ENCODE data around the gene INPP5A. TPM values are rescaled to one million over a fixed set of nuclear protein-coding genes. Genes with fewer than 3 reads are reported as not detected.
"Not testable (repeated sequence)": the region's sequence is repeated elsewhere in the genome, so short reads cannot be mapped to it uniquely, and the experiment has no call there.

Gene INPP5A
- total and polyA plus RNA-seq, 5 donors from 2014 or later = 0.66 to 21.3 (median 1.0) TPM

DNA sequence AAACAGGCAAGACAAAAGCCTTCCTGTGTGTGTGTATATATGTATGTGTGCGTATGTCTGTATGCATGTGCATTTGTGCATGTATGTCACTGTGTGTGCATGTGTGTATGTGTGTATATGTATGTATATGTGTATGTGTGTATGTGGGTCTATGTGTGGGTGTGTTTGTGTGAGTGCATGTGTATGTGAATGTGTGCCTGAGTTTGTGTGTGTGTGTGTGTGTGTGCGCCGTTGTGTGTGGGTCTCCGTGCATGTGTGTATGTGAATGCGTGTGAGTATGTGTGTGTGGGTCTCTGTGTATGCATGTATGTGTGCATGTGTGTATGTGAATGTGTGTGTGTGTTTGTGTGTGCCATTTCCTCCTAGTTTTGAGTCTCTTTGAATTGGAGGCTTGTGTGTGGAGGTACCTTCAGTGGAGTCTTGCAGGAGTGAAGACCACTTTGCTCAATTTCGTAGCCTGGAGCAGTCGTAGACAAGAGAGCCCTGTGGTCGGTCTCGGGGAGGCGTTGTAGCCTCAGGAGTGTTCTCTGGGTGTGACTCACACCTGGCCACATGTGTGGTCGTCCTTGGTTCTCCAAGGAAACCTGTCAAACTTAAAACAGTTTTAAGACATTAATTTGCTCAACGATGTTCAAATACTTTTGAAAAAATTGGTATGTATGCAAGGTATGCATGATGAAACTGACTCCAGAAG is 28.1 kb downstream of the INPP5A start:
- peaks cover 3% of the 10 kb centered on the region for H3K4me1 ChIP-seq (ENCODE audit: control insufficient read depth, insufficient read depth, low read length, poor library complexity, severe bottlenecking)
- H3K4me3 Mint-ChIP-seq = no peak overlapping the region

DNA sequence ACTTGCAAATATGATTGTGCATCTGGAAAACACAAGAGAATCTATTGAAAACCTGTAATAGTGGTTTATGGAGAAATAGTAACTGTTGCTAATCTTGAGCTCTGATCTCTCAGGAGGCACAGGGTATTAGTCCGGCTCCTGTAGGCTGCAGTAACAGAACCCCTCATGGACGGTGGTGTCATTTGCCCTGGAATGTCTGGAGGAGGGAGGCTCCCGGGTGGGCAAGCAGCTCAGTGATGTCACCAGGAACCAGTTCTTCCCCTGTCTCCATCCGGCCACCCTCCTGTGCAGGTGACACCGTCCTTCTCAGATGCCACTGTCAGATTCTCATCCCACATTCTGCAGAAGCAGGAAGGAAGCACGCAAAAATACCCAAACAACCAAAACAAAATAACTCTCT is 29.3 kb downstream of the INPP5A start:
- Histone ChIP-seq H3K27me3 (ENCODE audit: control insufficient read depth, insufficient read depth, low read length) (no peaks in the 10 kb centered on the region), H3K36me3 (ENCODE audit: control insufficient read depth, insufficient read depth, low read length) (no peaks in the 10 kb centered on the region), H3K9me3 (ENCODE audit: control insufficient read depth in 2 of 2, low read length in 2 of 2) (no peaks in the 10 kb centered on the region), H3K4me1 (ENCODE audit: control insufficient read depth, insufficient read depth, low read length, poor library complexity, severe bottlenecking) (peaks cover 14% of the 10 kb centered on the region), H3K27ac (ENCODE audit: insufficient read depth, low read length, poor library complexity, severe bottlenecking) (no peak overlapping the region), H3K4me3 (ENCODE audit: low read depth, low read length) (no peak overlapping the region)
- H3K36me3 Mint-ChIP-seq = no peaks in the 10 kb centered on the region
- no peaks in the 10 kb centered on the region for H3K9me3 Mint-ChIP-seq
- peaks cover 5 to 34% (median 12%) of the 10 kb centered on the region in 4 donors for H3K4me1 Mint-ChIP-seq
- H3K27me3 Mint-ChIP-seq = no peaks in the 10 kb centered on the region
- no peak for ATAC-seq (ENCODE audit: low read depth in 2 of 2)
- DNase-seq = no peak
- H3K4me3 Mint-ChIP-seq = no peak overlapping the region
- no peak overlapping the region for H3K27ac Mint-ChIP-seq

More for the DNA sequence above, 28.1 kb downstream of the INPP5A start:
- H3K9me3 Mint-ChIP-seq = peaks cover 0 to 2% (median 0%) of the 10 kb centered on the region in 7 donors
- Histone ChIP-seq H3K36me3 (ENCODE audit: control insufficient read depth, insufficient read depth, low read length) (no peaks in the 10 kb centered on the region), H3K9me3 (ENCODE audit: control insufficient read depth in 2 of 2, low read length in 2 of 2) (no peaks in the 10 kb centered on the region), H3K4me3 (ENCODE audit: low read depth, low read length) (no peak overlapping the region), H3K27me3 (ENCODE audit: control insufficient read depth, insufficient read depth, low read length) (no peaks in the 10 kb centered on the region), H3K27ac (ENCODE audit: insufficient read depth, low read length, poor library complexity, severe bottlenecking) (no peak overlapping the region)
- H3K36me3 Mint-ChIP-seq = no peaks in the 10 kb centered on the region
- peaks cover 5 to 44% (median 11%) of the 10 kb centered on the region in 4 donors for H3K4me1 Mint-ChIP-seq
- no peaks in the 10 kb centered on the region for H3K27me3 Mint-ChIP-seq
- ATAC-seq (ENCODE audit: low read depth in 2 of 2) (no peak), DNase-seq (no peak)
- H3K27ac Mint-ChIP-seq = peak overlapping the region in 1 of 3 donors; percentile 3

DNA sequence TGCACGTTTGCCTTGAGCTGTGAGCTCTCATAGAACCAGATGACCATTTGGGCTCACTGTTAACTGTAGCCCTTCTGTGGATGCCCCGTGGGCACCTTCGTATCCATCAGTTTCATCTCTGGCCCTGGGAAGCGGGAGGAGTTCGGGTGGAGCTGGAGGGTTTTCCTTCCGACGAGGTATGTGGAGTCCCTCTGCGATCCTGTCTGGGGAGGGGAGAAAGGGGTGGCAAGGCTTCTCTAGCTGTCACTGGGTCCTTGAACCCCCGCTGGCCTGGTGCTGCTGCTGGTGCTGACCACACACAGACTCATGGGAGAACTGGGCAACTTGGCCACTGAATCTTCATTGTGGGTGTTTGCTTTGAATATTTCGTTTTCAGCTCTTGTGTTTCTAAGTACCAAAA is 32.7 kb downstream of the INPP5A start:
- no peak overlapping the region for H3K4me3 ChIP-seq (ENCODE audit: low read depth, low read length)
- Mint-ChIP-seq H3K4me3 (peak overlapping the region in 2 of 4 donors; percentile 8 to 41), H3K4me1 (peaks cover 0 to 25% (median 8%) of the 10 kb centered on the region in 4 donors), H3K27ac (peak overlapping the region in 2 of 3 donors; percentile 49 to 85), H3K9me3 (no peaks in the 10 kb centered on the region), H3K27me3 (no peaks in the 10 kb centered on the region), H3K36me3 (no peaks in the 10 kb centered on the region)
- H3K36me3 ChIP-seq (ENCODE audit: control insufficient read depth, insufficient read depth, low read length) = no peaks in the 10 kb centered on the region
- ATAC-seq (ENCODE audit: low read depth in 2 of 2) (no peak), DNase-seq (no peak)
- H3K27me3 ChIP-seq (ENCODE audit: control insufficient read depth, insufficient read depth, low read length) = no peaks in the 10 kb centered on the region
- H3K9me3 ChIP-seq (ENCODE audit: control insufficient read depth in 2 of 2, low read length in 2 of 2) = no peaks in the 10 kb centered on the region
- peaks cover 21% of the 10 kb centered on the region for H3K4me1 ChIP-seq (ENCODE audit: control insufficient read depth, insufficient read depth, low read length, poor library complexity, severe bottlenecking)
- no peak overlapping the region for H3K27ac ChIP-seq (ENCODE audit: insufficient read depth, low read length, poor library complexity, severe bottlenecking)

DNA sequence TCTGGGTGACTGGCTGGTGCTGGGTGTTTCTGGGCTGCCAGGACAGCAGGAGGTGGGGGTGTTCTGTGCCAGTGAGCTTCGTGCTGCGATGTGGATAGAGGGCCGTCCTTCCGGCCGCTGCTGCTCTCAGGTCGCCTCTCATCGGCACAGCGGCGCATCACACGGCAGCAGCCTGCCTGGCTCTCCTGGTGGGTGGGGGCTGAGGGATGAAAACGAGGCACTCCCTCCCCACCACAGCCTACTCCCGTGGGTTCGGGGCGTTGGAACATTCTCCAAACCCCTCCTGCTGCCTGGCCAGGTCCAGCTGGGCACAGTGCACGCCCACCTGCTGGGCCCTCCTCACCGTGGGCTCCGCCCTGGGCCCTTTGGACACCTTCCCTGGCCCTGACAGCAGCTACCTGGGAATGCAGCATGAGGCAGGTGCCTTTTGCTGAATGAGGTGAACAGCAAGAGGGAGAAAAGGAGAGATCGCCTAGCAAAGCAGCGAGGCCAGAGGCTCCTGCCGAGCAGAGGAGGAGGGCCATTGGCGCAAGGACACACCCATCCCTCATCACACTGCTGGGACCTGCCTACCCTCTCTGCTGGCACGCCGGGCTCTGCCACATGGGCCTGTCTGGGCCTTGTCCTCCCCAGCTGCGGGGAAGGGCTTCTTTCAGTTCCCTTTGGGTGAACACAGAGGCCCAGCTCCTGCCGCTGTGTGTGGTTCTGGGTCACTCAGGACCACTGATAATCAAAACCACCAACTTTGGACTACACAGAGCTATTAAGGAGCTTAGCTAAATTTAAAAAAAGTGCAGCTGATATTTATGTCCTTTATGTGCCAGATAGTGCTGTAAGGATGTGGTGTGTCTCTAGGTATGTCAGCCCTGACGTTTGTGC is 33.4 kb downstream of the INPP5A start:
- Histone ChIP-seq H3K4me3 (ENCODE audit: low read depth, low read length) (no peak overlapping the region), H3K36me3 (ENCODE audit: control insufficient read depth, insufficient read depth, low read length) (no peaks in the 10 kb centered on the region), H3K9me3 (ENCODE audit: control insufficient read depth in 2 of 2, low read length in 2 of 2) (no peaks in the 10 kb centered on the region), H3K27me3 (ENCODE audit: control insufficient read depth, insufficient read depth, low read length) (no peaks in the 10 kb centered on the region), H3K4me1 (ENCODE audit: control insufficient read depth, insufficient read depth, low read length, poor library complexity, severe bottlenecking) (peaks cover 24% of the 10 kb centered on the region), H3K27ac (ENCODE audit: insufficient read depth, low read length, poor library complexity, severe bottlenecking) (no peak overlapping the region)
- Mint-ChIP-seq H3K27me3 (no peaks in the 10 kb centered on the region), H3K9me3 (no peaks in the 10 kb centered on the region), H3K4me3 (peak overlapping the region in 1 of 4 donors; percentile 41), H3K27ac (peak overlapping the region; percentile 49 to 85 (median 62)), H3K36me3 (no peaks in the 10 kb centered on the region), H3K4me1 (peaks cover 0 to 27% (median 10%) of the 10 kb centered on the region in 4 donors)
- no peak for DNase-seq
- peak; percentile 5 to 22 for ATAC-seq (ENCODE audit: low read depth in 2 of 2)

DNA sequence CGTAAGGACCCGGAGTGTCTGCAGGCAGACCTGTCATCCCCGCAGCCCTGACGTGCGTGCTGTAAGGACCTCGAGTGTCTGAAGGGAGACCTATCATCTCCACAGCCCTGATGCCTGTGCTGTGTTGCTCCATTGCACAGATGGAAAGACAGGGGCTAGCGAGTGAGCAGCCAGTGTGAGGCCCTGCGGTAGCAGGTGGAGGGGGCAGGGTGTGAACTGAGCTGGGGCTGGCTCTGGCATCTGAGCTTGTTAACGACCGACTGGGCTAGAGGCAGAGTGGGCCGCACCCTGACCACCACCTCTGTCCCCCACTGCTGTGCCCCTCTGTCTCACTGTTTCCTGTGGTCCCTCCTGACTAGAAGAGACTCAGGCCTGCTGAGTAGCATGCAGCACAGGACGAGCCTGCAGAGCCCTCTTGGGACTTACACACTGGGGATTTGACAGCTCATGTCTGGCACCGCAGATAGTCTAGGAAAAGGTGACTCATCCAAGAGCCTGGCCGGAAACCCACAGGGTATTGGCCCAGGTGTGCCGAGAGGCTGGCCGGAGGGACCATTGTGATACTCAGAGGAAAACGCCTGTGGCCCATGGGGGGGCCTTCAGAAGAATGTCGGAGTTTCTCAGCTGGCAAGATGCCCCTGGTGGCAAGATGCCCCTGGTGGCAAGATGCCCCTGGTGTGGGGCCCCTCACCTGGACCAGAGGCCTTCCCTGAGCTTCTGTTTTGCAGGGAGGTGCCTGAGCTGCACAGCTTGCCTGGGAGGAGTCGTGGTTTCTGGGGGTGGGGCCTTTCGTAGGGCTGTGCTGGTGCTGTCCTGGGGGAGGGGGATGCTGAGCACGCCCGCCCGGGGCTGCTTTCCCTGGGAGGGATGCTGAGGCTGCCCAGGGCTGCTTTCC is 34.3 kb downstream of the INPP5A start:
- peak overlapping the region in 1 of 3 donors; percentile 62 for H3K27ac Mint-ChIP-seq

DNA sequence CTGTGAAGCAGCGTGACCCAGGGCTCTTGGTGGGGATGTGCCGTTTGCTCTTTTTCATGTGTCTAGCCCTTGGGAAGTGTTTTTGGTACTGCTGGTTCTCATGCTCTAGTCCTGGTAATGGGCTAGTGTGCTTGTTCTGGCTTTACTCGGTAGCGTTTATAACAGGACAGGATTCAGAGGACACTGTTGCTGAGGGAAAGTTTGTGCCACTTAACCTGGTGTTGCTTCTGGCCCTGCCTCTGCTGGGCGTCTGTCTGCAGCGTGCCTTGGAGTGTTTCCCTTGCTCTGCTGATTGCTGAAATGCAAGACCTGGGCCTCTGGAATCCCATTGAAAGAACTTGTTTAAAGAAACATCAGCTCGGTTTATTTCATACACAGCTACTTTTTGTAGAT is 35.0 kb downstream of the INPP5A start:
- H3K27ac ChIP-seq (ENCODE audit: insufficient read depth, low read length, poor library complexity, severe bottlenecking) = no peak overlapping the region
- no peaks in the 10 kb centered on the region for H3K36me3 ChIP-seq (ENCODE audit: control insufficient read depth, insufficient read depth, low read length)
- no peak overlapping the region for H3K4me3 ChIP-seq (ENCODE audit: low read depth, low read length)
- H3K9me3 ChIP-seq (ENCODE audit: control insufficient read depth in 2 of 2, low read length in 2 of 2) = no peaks in the 10 kb centered on the region
- peaks cover 25% of the 10 kb centered on the region for H3K4me1 ChIP-seq (ENCODE audit: control insufficient read depth, insufficient read depth, low read length, poor library complexity, severe bottlenecking)
- DNase-seq = no peak
- no peak overlapping the region for H3K4me3 Mint-ChIP-seq
- H3K4me1 Mint-ChIP-seq = peaks cover 0 to 35% (median 12%) of the 10 kb centered on the region in 4 donors
- ATAC-seq (ENCODE audit: low read depth in 2 of 2) = no peak
- H3K36me3 Mint-ChIP-seq = no peaks in the 10 kb centered on the region
- no peaks in the 10 kb centered on the region for H3K9me3 Mint-ChIP-seq
- no peaks in the 10 kb centered on the region for H3K27me3 Mint-ChIP-seq
- no peak overlapping the region for H3K27ac Mint-ChIP-seq
- no peaks in the 10 kb centered on the region for H3K27me3 ChIP-seq (ENCODE audit: control insufficient read depth, insufficient read depth, low read length)

More for the DNA sequence above, 34.3 kb downstream of the INPP5A start:
- H3K27ac ChIP-seq (ENCODE audit: insufficient read depth, low read length, poor library complexity, severe bottlenecking) = no peak overlapping the region
- Mint-ChIP-seq H3K27me3 (no peaks in the 10 kb centered on the region), H3K36me3 (no peaks in the 10 kb centered on the region), H3K9me3 (no peaks in the 10 kb centered on the region), H3K4me3 (no peak overlapping the region), H3K4me1 (peaks cover 0 to 30% (median 12%) of the 10 kb centered on the region in 4 donors)
- no peaks in the 10 kb centered on the region for H3K9me3 ChIP-seq (ENCODE audit: control insufficient read depth in 2 of 2, low read length in 2 of 2)
- ATAC-seq (ENCODE audit: low read depth in 2 of 2) = peak; percentile 82 to 89
- no peak overlapping the region for H3K4me3 ChIP-seq (ENCODE audit: low read depth, low read length)
- no peaks in the 10 kb centered on the region for H3K36me3 ChIP-seq (ENCODE audit: control insufficient read depth, insufficient read depth, low read length)
- no peaks in the 10 kb centered on the region for H3K27me3 ChIP-seq (ENCODE audit: control insufficient read depth, insufficient read depth, low read length)
- peaks cover 25% of the 10 kb centered on the region for H3K4me1 ChIP-seq (ENCODE audit: control insufficient read depth, insufficient read depth, low read length, poor library complexity, severe bottlenecking)
- DNase-seq = peak in 1 of 3 donors; percentile 74

DNA sequence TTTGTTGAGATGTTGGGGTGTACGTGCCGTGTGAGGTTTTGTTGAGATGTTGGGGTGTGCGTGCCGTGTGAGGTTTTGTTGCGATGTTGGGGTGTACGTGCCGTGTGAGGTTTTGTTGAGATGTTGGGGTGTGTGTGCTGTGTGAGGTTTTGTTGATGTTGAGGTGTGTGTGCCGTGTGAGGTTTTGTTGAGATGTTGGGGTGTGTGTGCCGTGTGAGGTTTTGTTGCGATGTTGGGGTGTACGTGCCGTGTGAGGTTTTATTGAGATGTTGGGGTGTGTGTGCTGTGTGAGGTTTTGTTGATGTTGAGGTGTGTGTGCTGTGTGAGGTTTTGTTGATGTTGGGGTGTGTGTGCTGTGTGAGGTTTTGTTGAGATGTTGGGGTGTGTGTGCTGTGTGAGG is 35.4 kb downstream of the INPP5A start:
- H3K9me3 Mint-ChIP-seq; H3K4me3 ChIP-seq (ENCODE audit: low read depth, low read length); DNase-seq; H3K9me3 ChIP-seq (ENCODE audit: control insufficient read depth in 2 of 2, low read length in 2 of 2); H3K27me3 ChIP-seq (ENCODE audit: control insufficient read depth, insufficient read depth, low read length); H3K36me3 ChIP-seq (ENCODE audit: control insufficient read depth, insufficient read depth, low read length); H3K36me3 Mint-ChIP-seq; H3K27ac ChIP-seq (ENCODE audit: insufficient read depth, low read length, poor library complexity, severe bottlenecking); ATAC-seq (ENCODE audit: low read depth in 2 of 2); H3K4me3 Mint-ChIP-seq; H3K27me3 Mint-ChIP-seq; H3K27ac Mint-ChIP-seq: not testable (repeated sequence)
- peaks cover 0 to 39% (median 12%) of the 10 kb centered on the region in 4 donors for H3K4me1 Mint-ChIP-seq
- H3K4me1 ChIP-seq (ENCODE audit: control insufficient read depth, insufficient read depth, low read length, poor library complexity, severe bottlenecking) = peaks cover 25% of the 10 kb centered on the region

Measured in CD4-positive, CD25-positive, alpha-beta regulatory T cell (primary cell).